Psoas muscle (tissue), 8 donors: ENCODE measurements around the gene TTLL10. TPM values are rescaled to one million over a fixed set of nuclear protein-coding genes. Genes with fewer than 3 reads are reported as not detected.

Source experiments
- ATAC-seq, 4 donors: fragments of 200-7000 bp; cut with Tn5 transposase; one replicate each; pipeline ENCODE4 v1.9.1; 2020; ENCODE audit warnings: moderate library complexity in 3 of 4, mild to moderate bottlenecking in 2 of 4
- DNase-seq, 2 donors: peaks; one replicate each; pipeline ENCODE4 v3.0.0-alpha.2; 2020
- H3K27ac ChIP-seq: fragments of 200-600 bp; one replicate; pipeline ENCODE4 v1.8.0; 2022
- H3K27me3 ChIP-seq, 3 donors: fragments of 200-600 bp in 1 of 3; one replicate each; pipeline versions ENCODE4 v1.6.1 to v1.8.0; 2013 to 2022; ENCODE audit warnings: low read length in 2 of 3, mild to moderate bottlenecking in 2 of 3, moderate library complexity in 1 of 3; ENCODE audit not compliant: insufficient read depth in 3 of 3
- H3K36me3 ChIP-seq, 2 donors: fragments of 200-600 bp in 1 of 2; one replicate each; pipeline versions ENCODE4 v1.6.1 to v1.8.0; 2013 to 2022; ENCODE audit warnings: low read depth in 1 of 2, mild to moderate bottlenecking in 1 of 2, moderate library complexity in 1 of 2; ENCODE audit not compliant: insufficient read depth in 1 of 2
- H3K4me1 ChIP-seq: fragments of 200-600 bp; one replicate; pipeline ENCODE4 v1.8.0; 2022
- H3K4me3 ChIP-seq: fragments of 200-600 bp; one replicate; pipeline ENCODE4 v1.8.0; 2022; ENCODE audit warnings: mild to moderate bottlenecking
- H3K9me3 ChIP-seq: fragments of 200-600 bp; one replicate; pipeline ENCODE4 v1.8.0; 2022
- CTCF ChIP-seq: fragments of 200-600 bp; IDR thresholded peaks from one replicate; pipeline ENCODE4 v1.8.0; 2022; ENCODE audit warnings: antibody characterized with exemption
- WGBS, 3 donors: extraction: QIAGEN DNeasy Blood & Tissue Kit; methylation state at CpG; one replicate each; pipeline versions ENCODE4 v1.1.6 to v1.1.7; 2013; 5-methylcytosine and 5-hydroxymethylcytosine counted together
- intact Hi-C, 2 donors: fragments of 100-400 bp; cut with DNase I; formaldehyde crosslinking; loops; one replicate each; pipeline versions ENCODE4 v1.11.0 to v1.14.2; 2022
- polyA plus RNA-seq, 3 donors: library from polyadenylated mRNA; stranded (reverse); fragments of 200-250 nt; gene quantifications; one replicate each; pipeline ENCODE4 v1.2.3, GENCODE V29; 2013
- total RNA-seq, 4 donors: library from RNA; stranded (reverse); fragmentation: NEBNext Ultra II Directional in 2 of 4; extraction: Animal tissue kit (Norgen Biotek cat#: 25700) in 2 of 4; gene quantifications; one replicate each; pipeline versions ENCODE4 v1.2.1 to v1.2.4, GENCODE V29; 2021 to 2023
- donor health status: healthy with polysubstance abuse.
- donor health status: DM: no; HTN: no; CAD: no; lungs with moderate emphysema.
- donor health status: Bipolar disorder and iron deficiency.
- donor health status: healthy.
- donor health status: DM: yes; HTN: yes; CAD: no.
- donor health status: DM: no; HTN: no; CAD: no.
- donor health status: DM: no; HTN: no; CAD: no.
- donor health status: DM: yes; HTN: yes; CAD: no.

TTLL10 gene
- total and polyA plus RNA-seq, 7 donors, result 0.03 to 0.27 (median 0.10) TPM; not detected in 3

GRCh38 chr1:1222575-1223225, 49.0 kb downstream of the TTLL10 start:
- Histone ChIP-seq H3K9me3 (no peaks in the 10 kb centered on the region), H3K4me3 (no peak overlapping the region), H3K4me1 (peaks cover 2% of the 10 kb centered on the region), H3K36me3 (peaks cover 0 to 77% of the 10 kb centered on the region in 2 donors), H3K27ac (no peak overlapping the region), H3K27me3 (no peaks in the 10 kb centered on the region)
- ATAC-seq (no peak), DNase-seq (no peak)
- 90 to 93% (median 90%) methylated on average over 44 of the region's 44 CpGs for WGBS, 3 donors
- no peak for TF ChIP-seq CTCF
- intact Hi-C loops, result no loop called here

GRCh38 chr1:1223321-1223720, 49.6 kb downstream of the TTLL10 start:
- H3K27me3 ChIP-seq, result no peaks in the 10 kb centered on the region
- no peak overlapping the region for H3K4me3 ChIP-seq
- ATAC-seq, result no peak
- intact Hi-C loops, result no loop called here
- H3K9me3 ChIP-seq, result no peaks in the 10 kb centered on the region
- H3K36me3 ChIP-seq, result peaks cover 4 to 77% of the 10 kb centered on the region in 2 donors
- TF ChIP-seq CTCF, result no peak
- 93 to 94% (median 93%) methylated on average over 15 of the region's 15 CpGs for WGBS, 3 donors
- peaks cover 2% of the 10 kb centered on the region for H3K4me1 ChIP-seq
- no peak overlapping the region for H3K27ac ChIP-seq
- no peak for DNase-seq

GRCh38 chr1:1223891-1224290, 50.2 kb downstream of the TTLL10 start:
- 89 to 94% (median 90%) methylated on average over 20 to 21 of the region's 21 CpGs for WGBS, 3 donors
- H3K27me3 ChIP-seq, result no peaks in the 10 kb centered on the region
- peaks cover 2% of the 10 kb centered on the region for H3K4me1 ChIP-seq
- DNase-seq (no peak), ATAC-seq (no peak)
- no peak for TF ChIP-seq CTCF
- H3K36me3 ChIP-seq, result peaks cover 7 to 77% of the 10 kb centered on the region in 2 donors
- no peak overlapping the region for H3K27ac ChIP-seq
- no peaks in the 10 kb centered on the region for H3K9me3 ChIP-seq
- H3K4me3 ChIP-seq, result no peak overlapping the region
- intact Hi-C loops, result no loop called here

- Histone ChIP-seq H3K9me3 (no peaks in the 10 kb centered on the region), H3K4me3 (no peak overlapping the region), H3K4me1 (peaks cover 14% of the 10 kb centered on the region), H3K36me3 (peaks cover 7 to 73% of the 10 kb centered on the region in 2 donors), H3K27me3 (no peaks in the 10 kb centered on the region), H3K27ac (no peak overlapping the region)
- intact Hi-C loops, result no loop called here
- 80 to 84% (median 82%) methylated on average over 34 of the region's 34 CpGs for WGBS, 3 donors
- no peak for DNase-seq
- TF ChIP-seq CTCF, result no peak
- peak in 3 of 4 donors; percentile 22 to 45 (median 23) for ATAC-seq
Measured at GRCh38 chr1:1225238-1225845, 51.7 kb downstream of the TTLL10 start.
